Muscle of arm (tissue), 14 donors: ENCODE results near the gene ZNF880. TPM values are rescaled to one million over a fixed set of nuclear protein-coding genes. Genes with fewer than 3 reads are reported as not detected.
"Not testable (repeated sequence)": the region's sequence is repeated elsewhere in the genome, so short reads cannot be mapped to it uniquely, and the experiment has no call there.

Experiments used
- DNase-seq: peaks from one replicate; pipeline ENCODE4 v3.0.0-alpha.2; 2013
- long read RNA-seq, 11 donors: transcript quantifications; one replicate each; lab custom pipeline, GENCODE V29; 2026
- polyA plus RNA-seq, 12 donors: library from polyadenylated mRNA; unstranded; fragments of 120-200 nt; gene quantifications; one replicate each; pipeline ENCODE4 v1.2.1, GENCODE V29; 2013; ENCODE audit not compliant: insufficient read length in 12 of 12

The ZNF880 gene
- 10 to 100 TPM in 10 of 12 donors, 1 to 10 TPM in 1, not detected in 1; 9.0 to 20.2 (median 15.7) TPM for polyA plus RNA-seq
- long read RNA-seq, donor 1, partial matches to known transcripts = 0 of 5 reads
- long read RNA-seq, donor 1, other reads (novel, unspliced or antisense) = 0 of 5 reads
- long read RNA-seq, donor 2, partial matches to known transcripts = 0 of 7 reads
- long read RNA-seq, donor 2, other reads (novel, unspliced or antisense) = 0 of 7 reads
- long read RNA-seq, donor 3, partial matches to known transcripts = 0 of 3 reads
- long read RNA-seq, donor 3, other reads (novel, unspliced or antisense) = 0 of 3 reads
- long read RNA-seq, donor 4, partial matches to known transcripts = 0 of 1 reads
- long read RNA-seq, donor 4, other reads (novel, unspliced or antisense) = 0 of 1 reads
- long read RNA-seq, donor 5, transcript ZNF880-206 (4 exons, 953 nt) = major isoform, 9 of 16 reads
- long read RNA-seq, donor 5, partial matches to known transcripts = 0 of 16 reads
- long read RNA-seq, donor 5, other reads (novel, unspliced or antisense) = 0 of 16 reads
- long read RNA-seq, donor 6, partial matches to known transcripts = 0 of 5 reads
- long read RNA-seq, donor 6, other reads (novel, unspliced or antisense) = 0 of 5 reads
- long read RNA-seq, donor 7, partial matches to known transcripts = 0 of 2 reads
- long read RNA-seq, donor 7, other reads (novel, unspliced or antisense) = 0 of 2 reads
- long read RNA-seq, donor 8, transcript ZNF880-206 (4 exons, 953 nt) = major isoform, 7 of 11 reads
- long read RNA-seq, donor 8, partial matches to known transcripts = 0 of 11 reads
- long read RNA-seq, donor 8, other reads (novel, unspliced or antisense) = 0 of 11 reads
- long read RNA-seq, donor 9, partial matches to known transcripts = 0 of 1 reads
- long read RNA-seq, donor 9, other reads (novel, unspliced or antisense) = 0 of 1 reads
- long read RNA-seq, donor 10, transcript ZNF880-202 (4 exons, 2,230 nt) = major isoform, 8 of 10 reads
- long read RNA-seq, donor 10, partial matches to known transcripts = 0 of 10 reads
- long read RNA-seq, donor 10, other reads (novel, unspliced or antisense) = 0 of 10 reads
- long read RNA-seq, donor 11, transcript ZNF880-206 (4 exons, 953 nt) = major isoform, 5 of 10 reads
- long read RNA-seq, donor 11, transcript ZNF880-202 (4 exons, 2,230 nt) = major isoform, 5 of 10 reads
- long read RNA-seq, donor 11, partial matches to known transcripts = 0 of 10 reads
- long read RNA-seq, donor 11, other reads (novel, unspliced or antisense) = 0 of 10 reads

DNA sequence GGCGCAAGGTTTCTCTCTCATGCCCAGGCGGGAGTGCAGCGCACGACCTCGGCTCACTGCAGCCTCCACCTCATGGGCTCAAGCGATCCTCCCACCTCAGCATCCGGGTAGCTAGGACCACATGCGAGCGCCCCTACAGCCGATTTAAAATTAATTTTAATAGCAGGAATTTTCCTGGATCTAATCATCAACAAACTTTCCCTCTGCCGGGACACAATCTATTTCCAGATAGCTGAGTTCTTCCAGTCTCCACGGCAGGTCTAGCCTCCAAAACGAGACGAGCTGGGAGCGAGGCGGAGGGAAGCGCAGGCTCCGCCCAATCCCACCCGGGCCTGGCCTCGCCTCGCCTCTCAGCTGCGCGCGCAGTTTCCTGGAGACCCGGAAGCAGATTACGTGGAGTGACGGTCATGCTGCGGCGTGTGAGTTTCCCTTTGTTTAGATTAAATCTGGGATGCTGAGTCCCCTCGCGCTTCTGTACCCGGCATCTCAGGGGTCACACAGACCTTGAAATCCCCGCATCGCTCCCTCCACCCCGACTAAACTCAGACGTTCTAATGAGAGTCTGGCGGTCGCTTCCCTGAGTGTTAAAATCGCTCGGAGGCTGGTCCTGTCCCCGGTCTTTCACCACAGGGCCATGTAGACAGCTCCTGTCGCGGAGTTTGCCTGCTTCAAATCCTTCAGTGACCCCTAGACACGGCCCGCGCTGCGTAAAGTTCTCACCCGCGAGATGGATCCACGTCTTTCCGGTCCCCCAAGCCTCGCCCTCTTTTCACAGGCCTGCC is at the start of gene ZNF880:
Gene ZNF880, plus strand, starts transcription at position 365 of the 782 bp plus-strand sequence. Its CDS starts 43 bp downstream, at position 408.
- peak; percentile 96 for DNase-seq

GRCh38 chr19:52322429-52322828 is 47.3 kb upstream of the ZNF880 start:
- no peak for DNase-seq

DNA sequence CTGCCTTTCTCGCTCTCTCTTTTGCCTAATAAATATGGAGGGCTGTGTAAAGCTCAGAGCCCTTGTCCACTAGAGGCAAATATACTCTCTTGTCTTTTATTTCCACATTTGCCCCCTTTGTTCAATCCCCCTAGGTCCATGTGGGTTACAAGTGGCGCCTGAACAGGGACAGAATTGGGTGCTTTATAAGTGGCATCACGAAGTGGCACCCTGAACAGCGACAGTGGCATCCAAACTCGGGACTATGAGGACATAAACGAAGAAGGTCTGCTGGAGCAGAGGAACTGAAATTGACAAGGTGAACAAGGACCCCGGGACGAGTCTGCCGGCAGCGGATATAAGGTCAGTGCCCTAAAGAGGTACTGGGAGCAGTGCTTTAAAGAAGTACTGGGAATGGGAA is 38.0 kb upstream of the ZNF880 start:
- no peak for DNase-seq

DNA sequence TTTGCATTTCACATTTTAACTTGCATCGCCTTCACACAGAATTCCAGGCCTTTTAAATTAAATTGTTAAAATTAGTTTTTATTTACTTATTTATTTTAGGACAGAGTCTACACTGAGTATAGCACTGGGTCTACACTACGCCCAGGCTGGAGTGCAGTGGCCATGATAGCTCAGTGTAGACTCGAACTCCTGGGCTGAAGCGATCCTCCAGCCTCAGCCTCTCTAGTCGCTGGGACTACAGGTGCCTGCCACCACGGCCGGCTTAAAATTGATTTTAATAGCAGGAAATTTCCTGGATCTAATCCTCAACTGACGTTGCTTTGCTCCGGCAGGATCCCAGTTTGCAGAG is 34.0 kb upstream of the ZNF880 start:
- no peak for DNase-seq

DNA sequence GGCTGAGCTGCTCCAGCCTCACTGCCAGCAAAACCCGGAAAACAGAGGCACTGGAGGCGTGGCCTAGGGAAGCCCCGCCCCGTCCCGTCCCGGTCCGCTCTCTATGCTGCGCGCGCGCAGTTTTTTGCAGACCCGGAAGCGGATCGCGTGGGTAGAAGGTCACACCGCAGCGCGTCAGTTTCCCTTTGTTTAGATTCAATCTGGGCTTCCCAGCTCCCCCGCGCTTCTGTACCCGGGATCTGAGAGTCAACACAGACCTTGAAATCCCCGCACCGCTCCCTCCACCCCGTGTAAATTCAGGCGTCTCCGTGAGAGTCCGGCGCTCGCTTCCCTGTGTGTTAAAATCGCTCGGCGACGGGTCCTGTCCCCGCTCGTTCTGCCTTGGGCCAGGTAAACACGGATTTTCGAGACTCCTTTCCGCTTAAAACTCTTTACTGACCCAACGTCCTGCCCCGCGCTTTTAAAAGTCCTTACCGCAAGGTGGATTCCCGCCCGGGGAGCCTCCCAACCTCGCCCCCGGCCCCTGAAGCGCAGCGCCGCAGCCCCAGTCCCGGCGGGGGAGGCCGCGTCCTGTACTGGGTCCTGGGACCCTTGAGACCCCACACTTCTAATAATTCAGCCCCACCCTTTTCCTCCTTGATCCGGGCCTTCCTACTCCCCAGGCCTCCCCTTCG is 33.5 kb upstream of the ZNF880 start, which contains the start of gene ZNF610:
Gene ZNF610, plus strand, starts transcription at position 127 of the 674 bp plus-strand sequence. CDS start 12,930 bp downstream, outside the sequence.
- peak; percentile 90 for DNase-seq

DNA sequence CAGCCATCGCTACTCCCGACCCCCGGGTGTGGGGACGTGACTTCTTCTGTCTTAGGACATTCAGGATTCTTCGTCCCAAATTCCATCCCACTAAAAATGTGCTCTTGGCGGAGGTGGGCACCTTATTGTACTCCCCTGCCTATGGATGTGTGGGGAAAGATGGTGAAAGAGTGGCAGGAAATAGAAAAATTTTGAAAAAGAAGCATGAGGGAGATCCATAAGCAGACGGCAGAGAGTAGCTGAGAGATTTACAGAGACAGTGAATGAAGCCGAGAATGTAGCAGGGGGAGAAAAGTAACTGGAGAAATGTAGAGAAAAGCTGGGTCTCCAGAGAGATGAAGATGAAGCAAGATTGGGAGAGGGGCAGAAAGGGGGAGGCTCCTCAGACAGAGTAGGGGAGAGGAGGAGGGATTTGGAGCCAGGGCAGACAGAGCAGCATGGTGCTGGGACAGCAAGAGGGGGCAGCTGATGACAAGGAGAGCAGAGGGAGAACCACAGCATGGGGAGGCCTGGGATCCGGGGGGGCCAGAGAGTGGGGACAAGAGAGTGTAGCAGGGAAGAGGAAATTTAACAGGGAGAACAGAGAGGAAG is 32.8 kb upstream of the ZNF880 start:
- peak; percentile 13 for DNase-seq

DNA sequence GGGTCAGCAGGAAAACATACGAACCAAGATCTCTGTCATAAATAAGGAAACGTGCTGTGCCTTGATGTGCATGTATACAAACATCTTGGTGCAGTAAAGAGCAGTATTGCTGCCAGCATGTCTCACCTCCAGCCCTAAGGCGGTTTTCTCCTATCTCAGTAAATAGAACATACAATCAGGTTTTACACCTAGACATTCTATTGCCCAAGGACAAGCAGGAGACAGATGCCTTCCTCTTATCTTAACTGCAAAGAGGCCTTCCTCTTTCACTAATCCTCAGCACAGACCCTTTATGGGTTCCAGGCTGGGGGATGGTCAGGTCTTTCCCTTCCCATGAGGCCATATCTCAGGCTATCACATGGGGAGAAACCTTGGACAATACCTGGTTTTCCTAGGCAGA is 30.7 kb upstream of the ZNF880 start:
- not testable (repeated sequence) for DNase-seq

GRCh38 chr19:52343548-52343947 is 26.2 kb upstream of the ZNF880 start:
- DNase-seq = peak; percentile 59

- no peak for DNase-seq
These were observed 24.6 kb upstream of the ZNF880 start for GRCh38 chr19:52345162-52345561.

- no peak for DNase-seq
These were observed 18.2 kb upstream of the ZNF880 start for GRCh38 chr19:52351512-52351911.

- no peak for DNase-seq
These were observed 3.3 kb upstream of the ZNF880 start for GRCh38 chr19:52366414-52366824.

DNA sequence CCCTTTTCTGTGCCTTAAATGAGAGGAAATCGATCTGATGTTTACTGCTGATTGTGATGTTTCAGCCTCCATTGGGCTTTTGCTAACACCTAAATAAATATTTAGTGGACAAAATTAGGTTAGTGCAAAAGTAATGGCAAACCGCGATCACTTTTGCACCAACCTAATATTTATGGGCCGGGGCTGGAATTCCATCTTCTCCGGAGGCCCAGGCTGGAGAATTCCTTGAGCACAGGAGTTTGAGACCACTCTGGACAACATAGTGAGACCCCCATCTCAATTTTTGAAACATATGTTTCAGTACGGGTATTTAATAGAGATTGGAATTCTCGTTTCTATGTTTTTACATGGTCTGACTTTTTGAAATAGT is 603 bp downstream of the ZNF880 start:
- no peak for DNase-seq

GRCh38 chr19:52391135-52391534 is 21.4 kb downstream of the ZNF880 start:
- no peak for DNase-seq

DNA sequence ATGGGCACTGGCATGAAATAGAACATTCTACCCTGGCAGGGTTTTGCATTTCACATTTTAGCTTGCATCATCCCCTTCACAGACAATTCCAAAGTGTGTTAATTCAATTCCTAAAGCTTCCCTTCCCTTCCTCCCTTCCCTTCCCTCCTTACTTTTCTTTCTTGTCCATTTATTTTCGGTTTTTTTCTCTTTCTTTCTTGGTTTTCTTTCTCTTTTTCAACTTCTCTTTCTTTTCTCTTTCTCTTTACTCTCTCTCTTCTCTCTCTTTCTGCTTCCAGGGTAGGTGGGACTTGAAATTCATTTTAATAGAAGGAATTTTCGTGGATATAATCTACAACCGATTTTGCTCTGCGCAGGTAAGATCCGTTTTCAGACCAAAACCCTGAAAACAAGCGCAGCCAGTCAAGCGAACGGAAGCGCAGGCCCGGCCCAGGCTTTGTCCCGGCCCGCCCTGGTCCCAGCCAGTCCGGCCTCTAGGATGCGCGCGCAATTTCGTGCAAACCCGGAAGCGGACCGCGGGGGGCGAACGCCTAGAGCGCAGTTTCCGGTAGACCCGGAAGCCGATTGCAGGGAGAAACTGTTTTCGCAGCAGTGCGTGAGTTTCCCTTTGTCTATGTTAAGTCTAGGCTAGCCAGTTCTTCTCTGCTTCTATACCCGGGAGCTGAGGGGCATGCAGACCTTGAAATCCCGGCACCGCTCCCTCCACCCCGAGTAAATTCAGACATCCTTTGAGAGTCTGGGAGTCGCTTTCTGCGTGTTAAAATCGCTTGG is 27.8 kb downstream of the ZNF880 start, which contains the start of gene ZNF528:
Gene ZNF528, plus strand, starts transcription at position 540 of the 771 bp plus-strand sequence. CDS start 4,165 bp downstream, outside the sequence.
- peak; percentile 96 for DNase-seq

DNA sequence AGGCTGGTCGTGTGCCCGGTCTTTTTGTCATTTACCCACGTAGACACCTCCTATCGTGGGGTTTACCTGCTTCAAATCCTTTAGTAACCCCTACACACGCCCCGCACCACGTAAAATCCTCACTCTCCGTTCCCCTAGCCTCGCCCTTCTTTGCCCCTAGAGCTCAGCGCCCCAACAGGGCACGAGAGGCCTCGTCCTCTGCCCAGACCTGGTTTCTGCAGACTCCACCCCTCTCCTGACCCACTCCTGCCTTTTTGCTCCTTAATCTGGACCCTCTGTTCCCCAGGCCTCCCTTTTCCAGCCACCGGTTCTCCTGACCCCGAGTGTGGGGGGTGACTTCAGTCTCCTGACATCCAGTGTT is 28.3 kb downstream of the ZNF880 start:
- DNase-seq = no peak

- DNase-seq = no peak
These were observed 40.6 kb downstream of the ZNF880 start for GRCh38 chr19:52410276-52410675.

- DNase-seq = no peak
These were observed 46.0 kb downstream of the ZNF880 start for GRCh38 chr19:52415711-52416110.

- DNase-seq = no peak
These were observed 59.2 kb downstream of the ZNF880 start, which contains the start of gene ZNF534 for GRCh38 chr19:52428937-52429336. Gene ZNF534, plus strand, starts transcription at chr19:52429148. Its CDS starts 2,327 bp downstream, at chr19:52431475.
